Skeletal muscle tissue (tissue), 4 donors: Measurements from ENCODE around the gene TBX10. TPM values are rescaled to one million over a fixed set of nuclear protein-coding genes. Genes with fewer than 3 reads are reported as not detected.
A peak's percentile ranks its signal among the peaks of the same experiment; 100 is the strongest.

ENCODE experiments used
- H3K27ac ChIP-seq: one replicate; pipeline ENCODE4 v1.7.0; 2013; ENCODE audit warnings: mild to moderate bottlenecking, low read depth, low read length, inconsistent platforms
- H3K27me3 ChIP-seq, 3 donors: one replicate each; pipeline ENCODE4 v1.7.0; 2013; ENCODE audit warnings: low read length in 3 of 3; ENCODE audit not compliant: control insufficient read depth in 3 of 3, insufficient read depth in 3 of 3
- H3K36me3 ChIP-seq, 3 donors: one replicate each; pipeline ENCODE4 v1.7.0; 2013; ENCODE audit warnings: low read length in 3 of 3; ENCODE audit not compliant: control insufficient read depth in 3 of 3, insufficient read depth in 3 of 3
- H3K4me1 ChIP-seq, 3 donors: one replicate each; pipeline ENCODE4 v1.7.0; 2013; ENCODE audit warnings: low read length in 3 of 3, mild to moderate bottlenecking in 3 of 3; ENCODE audit not compliant: control insufficient read depth in 3 of 3, insufficient read depth in 3 of 3
- H3K4me3 ChIP-seq, 3 donors: one replicate each; pipeline ENCODE4 v1.7.0; 2013; ENCODE audit warnings: low read length in 3 of 3
- H3K9ac ChIP-seq, 3 donors: one replicate each; pipeline ENCODE4 v1.7.0; 2013; ENCODE audit warnings: low read length in 3 of 3, mild to moderate bottlenecking in 3 of 3, moderate library complexity in 2 of 3, low read depth in 1 of 3
- H3K9me3 ChIP-seq, 3 donors: one replicate each; pipeline ENCODE4 v1.7.0; 2013; ENCODE audit warnings: low read length in 3 of 3; ENCODE audit not compliant: control insufficient read depth in 3 of 3
- total RNA-seq: library from RNA; depleted of rRNA; stranded (reverse); fragments of >200 nt; gene quantifications from one replicate; pipeline ENCODE4 v1.2.3, GENCODE V29; 2014
- donor health status: Osteomylitis.

TBX10 gene
- total RNA-seq, 1 donor from 2014 or later, result not detected

- no peaks in the 10 kb centered on the region for H3K9me3 ChIP-seq
- peak overlapping the region in 2 of 3 donors; percentile 78 to 82 for H3K9ac ChIP-seq
- H3K4me1 ChIP-seq, result peaks cover 11 to 21% (median 16%) of the 10 kb centered on the region in 3 donors
- H3K27ac ChIP-seq, result no peak overlapping the region
- H3K27me3 ChIP-seq, result peaks cover 2 to 12% (median 7%) of the 10 kb centered on the region in 3 donors
- no peaks in the 10 kb centered on the region for H3K36me3 ChIP-seq
- H3K4me3 ChIP-seq, result no peak overlapping the region
These were observed 8.2 kb downstream of the TBX10 start for GRCh38 chr11:67631411-67631810.

GRCh38 chr11:67630943-67631331, 8.6 kb downstream of the TBX10 start:
- Histone ChIP-seq H3K9me3 (no peaks in the 10 kb centered on the region), H3K27ac (peak overlapping the region; percentile 78), H3K4me3 (peak overlapping the region; percentile 76 to 83 (median 82)), H3K27me3 (peaks cover 2 to 12% (median 7%) of the 10 kb centered on the region in 3 donors), H3K9ac (peak overlapping the region; percentile 66 to 82 (median 78)), H3K36me3 (no peaks in the 10 kb centered on the region), H3K4me1 (peaks cover 11 to 21% (median 16%) of the 10 kb centered on the region in 3 donors)

DNA sequence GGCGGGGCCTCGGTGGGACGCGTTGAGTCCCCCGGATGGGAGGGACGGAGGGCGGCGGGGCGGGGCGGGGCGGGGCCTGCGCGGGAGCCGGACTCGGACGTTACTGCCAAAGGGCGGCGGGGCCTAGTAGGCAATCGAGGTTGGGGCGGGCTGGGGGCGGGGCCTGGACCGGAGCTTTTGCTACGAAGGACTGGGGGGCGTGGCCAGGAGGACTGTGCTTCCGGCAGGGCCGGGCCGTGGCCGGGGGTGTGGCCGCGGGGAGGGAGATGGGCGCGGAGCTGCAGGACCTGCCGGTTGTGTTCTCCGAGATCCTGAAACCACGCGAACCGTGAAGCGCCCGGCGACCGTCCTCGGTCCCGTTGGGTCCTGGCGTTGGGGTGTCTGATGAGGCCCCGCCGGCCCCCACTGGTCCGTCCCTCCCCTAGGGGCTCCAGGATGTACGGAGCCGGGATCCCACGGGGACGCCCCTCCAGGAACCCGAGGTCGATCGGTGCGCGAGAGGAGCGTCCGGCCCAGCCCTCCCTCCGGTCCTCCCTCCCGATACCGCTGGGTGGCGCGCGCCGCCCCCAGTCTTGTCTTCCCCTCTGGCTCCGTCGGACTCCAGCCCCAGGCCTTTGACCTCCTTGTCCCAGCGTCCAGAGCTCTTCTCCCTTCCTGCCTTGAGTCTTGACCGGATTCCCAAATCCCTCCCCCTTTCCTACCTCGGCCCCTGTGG, 9.2 kb downstream of the TBX10 start:
- Histone ChIP-seq H3K27ac (peak overlapping the region; percentile 83), H3K9ac (peak overlapping the region; percentile 66 to 82 (median 78)), H3K4me3 (peak overlapping the region; percentile 76 to 83 (median 82))

DNA sequence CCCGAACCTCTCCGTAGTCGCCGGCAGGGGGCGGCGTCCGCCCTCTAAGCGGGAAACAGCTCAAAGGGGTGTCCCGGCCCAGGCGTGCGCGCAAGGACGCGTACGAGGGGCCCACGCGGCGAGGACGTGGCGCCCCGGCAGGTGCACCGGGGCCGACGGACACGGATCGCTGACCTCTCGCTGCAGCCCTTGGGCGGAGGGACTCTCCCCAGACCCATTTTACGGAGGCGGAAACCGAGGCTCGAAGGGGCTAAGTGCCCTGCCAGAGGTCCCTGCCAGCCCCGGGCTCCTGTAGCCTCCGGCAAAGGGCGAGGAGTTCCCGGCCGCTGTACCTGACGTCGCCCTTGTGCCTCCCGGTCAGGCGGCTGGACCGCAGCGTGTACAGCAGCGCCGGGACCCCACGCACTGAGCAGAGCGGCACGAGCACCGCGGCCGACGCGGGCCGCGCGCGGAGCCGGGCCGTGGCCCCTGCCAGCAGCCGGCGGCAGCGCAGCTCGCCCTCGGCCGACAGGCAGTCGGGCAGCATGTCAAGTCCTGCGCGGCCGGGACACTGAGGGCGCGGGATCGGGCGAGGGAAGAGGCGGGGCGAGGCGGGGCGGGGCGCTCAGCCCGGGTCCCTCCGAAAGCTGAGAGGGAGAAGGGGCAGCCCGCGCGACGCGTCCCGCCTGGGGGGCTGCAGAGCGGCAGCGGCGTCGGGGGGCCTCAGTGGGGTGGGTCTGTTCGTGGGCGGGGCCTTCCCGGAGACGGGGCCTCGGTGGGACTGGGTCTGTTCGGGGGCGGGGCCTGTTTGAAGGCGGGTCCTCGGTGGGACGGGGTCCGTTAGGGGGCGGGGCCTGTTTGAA, 10.0 kb downstream of the TBX10 start, which contains the start of gene NUDT8:
TSS of gene NUDT8 (minus strand) at position 552 of the 842 bp plus-strand sequence. CDS start at position 526, 26 bp downstream.
- peak within 1 kb of the TSS; percentile 83 for H3K27ac ChIP-seq
- peaks cover 0 to 6% (median 3%) of the 10 kb centered on the region in 3 donors for H3K27me3 ChIP-seq
- H3K9ac ChIP-seq, result peak within 1 kb of the TSS; percentile 78 to 85 (median 80)
- no peaks in the 10 kb centered on the region for H3K9me3 ChIP-seq
- H3K4me3 ChIP-seq, result peak within 1 kb of the TSS; percentile 76 to 83 (median 82)
- peaks cover 11 to 21% (median 16%) of the 10 kb centered on the region in 3 donors for H3K4me1 ChIP-seq
- no peaks in the 10 kb centered on the region for H3K36me3 ChIP-seq

More for the DNA sequence above, 9.2 kb downstream of the TBX10 start:
- no peaks in the 10 kb centered on the region for H3K36me3 ChIP-seq
- peaks cover 2 to 12% (median 7%) of the 10 kb centered on the region in 3 donors for H3K27me3 ChIP-seq
- no peaks in the 10 kb centered on the region for H3K9me3 ChIP-seq
- peaks cover 11 to 21% (median 16%) of the 10 kb centered on the region in 3 donors for H3K4me1 ChIP-seq

DNA sequence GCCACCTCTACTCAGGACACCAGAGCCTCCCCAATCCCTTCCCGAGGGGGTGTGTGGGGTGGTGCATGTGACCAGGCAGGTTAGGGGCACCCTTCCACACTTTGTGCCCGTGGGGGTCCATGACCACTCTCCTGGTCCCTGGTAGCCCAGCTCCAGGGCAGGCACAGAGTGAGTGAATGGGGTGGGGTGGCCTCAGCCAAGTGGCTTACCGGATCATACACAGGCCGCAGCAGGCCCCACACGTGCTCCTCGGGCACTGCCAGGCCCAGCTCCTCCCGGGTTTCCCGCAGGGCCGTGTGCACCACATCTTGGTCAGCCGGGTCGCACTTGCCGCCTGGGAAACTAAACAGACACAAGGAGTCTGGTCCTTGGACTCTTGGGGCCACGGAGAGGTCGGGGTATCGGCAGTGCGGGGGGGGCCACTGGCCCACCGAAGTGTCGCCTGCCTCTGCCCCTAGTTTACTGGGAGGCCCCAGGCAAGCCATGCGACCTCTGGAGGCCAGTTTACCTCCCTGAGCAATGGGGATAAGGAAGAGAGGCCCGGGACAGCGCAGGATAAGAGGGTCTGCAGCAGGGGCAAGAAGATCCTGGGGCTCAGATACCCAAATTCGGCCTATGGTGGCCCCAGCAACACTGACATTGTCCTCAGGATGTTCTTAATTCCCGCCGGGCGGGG, 10.7 kb downstream of the TBX10 start:
- H3K9me3 ChIP-seq, result no peaks in the 10 kb centered on the region
- H3K27me3 ChIP-seq, result no peaks in the 10 kb centered on the region
- H3K4me1 ChIP-seq, result peaks cover 11 to 21% (median 16%) of the 10 kb centered on the region in 3 donors
- peak overlapping the region; percentile 83 for H3K27ac ChIP-seq
- no peaks in the 10 kb centered on the region for H3K36me3 ChIP-seq
- H3K4me3 ChIP-seq, result peak overlapping the region; percentile 68 to 82 (median 81)
- H3K9ac ChIP-seq, result peak overlapping the region; percentile 68 to 85 (median 80)

- no peaks in the 10 kb centered on the region for H3K36me3 ChIP-seq
- no peak overlapping the region for H3K9ac ChIP-seq
- no peaks in the 10 kb centered on the region for H3K27me3 ChIP-seq
- H3K27ac ChIP-seq, result no peak overlapping the region
- H3K4me3 ChIP-seq, result no peak overlapping the region
- H3K4me1 ChIP-seq, result peaks cover 11 to 21% (median 16%) of the 10 kb centered on the region in 3 donors
- no peaks in the 10 kb centered on the region for H3K9me3 ChIP-seq
These were observed 11.5 kb downstream of the TBX10 start for GRCh38 chr11:67627812-67628624.

DNA sequence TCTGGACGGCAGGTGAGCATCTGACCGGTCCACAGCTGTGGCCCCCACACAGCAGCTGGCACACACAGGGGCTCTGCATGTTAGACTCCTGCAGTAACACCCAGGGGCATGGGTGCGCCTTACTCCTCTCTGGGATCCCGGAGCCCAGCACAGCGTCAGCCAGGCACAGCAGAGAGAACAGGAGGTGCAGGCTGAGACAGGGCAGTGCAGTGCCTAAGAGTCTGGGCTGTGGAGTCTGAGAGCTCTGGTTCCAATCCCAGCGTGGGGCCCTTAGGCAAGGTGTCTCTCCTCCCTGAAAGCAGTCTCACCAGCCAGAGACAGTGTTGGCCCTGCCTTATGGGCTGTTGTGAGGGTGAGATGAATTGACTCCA, 12.1 kb downstream of the TBX10 start:
- Histone ChIP-seq H3K4me1 (peaks cover 11 to 24% (median 16%) of the 10 kb centered on the region in 3 donors), H3K36me3 (no peaks in the 10 kb centered on the region), H3K27me3 (no peaks in the 10 kb centered on the region), H3K4me3 (no peak overlapping the region), H3K27ac (no peak overlapping the region), H3K9ac (no peak overlapping the region), H3K9me3 (no peaks in the 10 kb centered on the region)

GRCh38 chr11:67626970-67627369, 12.6 kb downstream of the TBX10 start:
- Histone ChIP-seq H3K36me3 (no peaks in the 10 kb centered on the region), H3K27ac (no peak overlapping the region), H3K4me1 (peaks cover 11 to 24% (median 16%) of the 10 kb centered on the region in 3 donors)

More at GRCh38 chr11:67626970-67627369, 12.6 kb downstream of the TBX10 start:
- no peaks in the 10 kb centered on the region for H3K9me3 ChIP-seq
- H3K9ac ChIP-seq, result no peak overlapping the region
- no peaks in the 10 kb centered on the region for H3K27me3 ChIP-seq
- no peak overlapping the region for H3K4me3 ChIP-seq
